ENCODE measurements around the gene FAHD1. TPM values are rescaled to one million over a fixed set of nuclear protein-coding genes. Genes with fewer than 3 reads are reported as not detected.
A peak's percentile ranks its signal among the peaks of the same experiment; 100 is the strongest.

Gene FAHD1
- total and polyA plus RNA-seq, 4 donors, result 42.7 to 84.2 (median 61.4) TPM

DNA sequence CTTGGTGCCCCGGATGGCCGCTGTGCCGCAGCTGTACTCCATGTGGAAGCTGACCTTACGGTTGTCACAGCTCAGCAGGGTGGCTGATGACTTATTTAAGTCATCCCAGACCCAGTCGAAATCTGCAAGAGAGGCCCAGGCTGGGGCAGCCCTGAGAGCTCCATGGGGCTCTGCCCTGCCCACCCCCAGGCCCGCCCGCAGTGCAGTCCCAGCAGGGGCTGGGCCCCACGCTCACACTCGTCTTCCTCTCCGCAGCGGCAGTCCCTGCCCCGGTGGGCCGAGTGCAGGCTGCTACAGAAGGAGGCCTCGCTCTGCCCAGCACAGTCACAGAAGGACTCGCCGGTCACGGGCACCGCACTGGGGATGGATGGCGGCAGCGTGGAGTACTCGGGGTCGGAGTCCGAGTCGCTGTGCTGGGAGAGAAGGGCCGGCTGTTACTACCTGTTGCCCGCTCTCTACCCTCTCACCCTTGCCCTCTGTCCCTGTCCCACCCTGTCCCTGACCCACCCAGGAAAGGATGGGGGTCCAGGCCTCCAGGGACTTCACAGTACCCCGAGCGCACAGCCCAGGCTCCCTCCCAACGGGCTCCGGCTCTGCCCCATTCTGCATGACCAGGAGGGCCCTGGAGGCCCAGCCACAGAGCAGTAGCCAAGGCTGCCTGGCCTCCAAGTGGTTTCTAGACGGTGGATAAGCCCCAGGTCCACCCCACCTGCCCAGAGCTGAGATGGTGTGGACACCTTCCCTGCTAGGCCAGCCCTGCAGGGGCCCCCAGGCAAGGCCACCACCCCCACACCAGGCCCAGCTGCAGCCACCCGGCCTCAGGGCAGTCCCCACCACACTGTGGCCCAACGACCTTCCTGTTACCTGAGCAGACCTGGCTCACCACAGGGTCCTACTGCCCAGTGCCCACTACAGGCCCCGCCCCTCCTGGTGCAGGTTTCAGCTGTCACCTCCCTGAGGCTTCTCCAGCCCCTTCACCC is 48.5 kb upstream of the FAHD1 start (continued):
- TF ChIP-seq RAD21 (IDR thresholded peaks at IDR 0.05), result no peak

DNA sequence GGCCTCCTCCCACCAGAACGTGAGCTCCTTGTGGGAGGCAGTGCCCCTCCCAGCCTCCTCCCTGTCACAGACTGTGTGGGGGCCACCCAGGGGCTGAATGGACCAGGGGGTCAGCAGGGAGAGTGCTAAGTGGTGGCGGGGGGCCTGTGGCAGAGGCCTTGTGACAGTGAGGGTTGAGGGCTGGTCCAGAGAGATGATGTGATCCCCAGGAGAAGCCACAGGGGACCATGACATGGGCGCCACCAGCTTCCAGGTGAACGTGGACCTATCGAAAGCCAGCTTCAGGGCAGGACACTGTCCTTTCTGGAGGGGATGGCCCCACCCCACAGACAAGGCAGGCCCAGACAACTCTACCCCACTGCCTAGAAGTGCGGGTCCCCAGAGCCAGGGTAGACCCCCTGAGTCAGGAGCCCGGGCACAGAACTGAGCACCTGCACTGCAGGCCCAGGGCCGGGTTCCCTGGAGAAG is 47.7 kb upstream of the FAHD1 start:
- H3K9me3 ChIP-seq (ENCODE audit: control insufficient read depth in 4 of 4, low read length in 3 of 4), result no peaks in the 10 kb centered on the region
- H3K9ac ChIP-seq (ENCODE audit: low read depth in 1 of 2, low read length in 2 of 2), result no peak overlapping the region
- no peaks in the 10 kb centered on the region for H3K27me3 ChIP-seq (ENCODE audit: control insufficient read depth in 4 of 4, insufficient read depth in 4 of 4, low read length in 3 of 4)
- no peak overlapping the region for H3K4me3 ChIP-seq (ENCODE audit: low read depth in 1 of 3, low read length in 3 of 3)
- no peak for DNase-seq (ENCODE audit: low spot score)
- H3K36me3 ChIP-seq (ENCODE audit: control insufficient read depth in 4 of 4, insufficient read depth in 3 of 4, low read depth in 1 of 4, low read length in 3 of 4), result peaks cover 0 to 18% (median 10%) of the 10 kb centered on the region in 4 donors
- peak overlapping the region; percentile 84 to 87 for H3K27ac ChIP-seq (ENCODE audit: low read depth in 1 of 2, low read length in 2 of 2)
- no peak for TF ChIP-seq FOXA1 (IDR thresholded peaks at IDR 0.05)
- TF ChIP-seq, protein P1, sequence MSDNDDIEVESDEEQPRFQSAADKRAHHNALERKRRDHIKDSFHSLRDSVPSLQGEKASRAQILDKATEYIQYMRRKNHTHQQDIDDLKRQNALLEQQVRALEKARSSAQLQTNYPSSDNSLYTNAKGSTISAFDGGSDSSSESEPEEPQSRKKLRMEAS (IDR thresholded peaks at IDR 0.05), result no peak
- no peak for TF ChIP-seq RXRA (IDR thresholded peaks at IDR 0.05)
- no peak for TF ChIP-seq FOXA2 (IDR thresholded peaks at IDR 0.05)
- TF ChIP-seq SP1 (IDR thresholded peaks at IDR 0.05), result no peak
- TF ChIP-seq JUND (IDR thresholded peaks at IDR 0.05), result no peak
- TF ChIP-seq GABPA (IDR thresholded peaks at IDR 0.05 in 1 of 2, conservative IDR thresholded peaks at IDR 0.05 in 1 of 2), result no peak
- no peak for TF ChIP-seq EGR1 (IDR thresholded peaks at IDR 0.05; ENCODE audit: low read depth in 2 of 2)
- TF ChIP-seq, protein P2, sequence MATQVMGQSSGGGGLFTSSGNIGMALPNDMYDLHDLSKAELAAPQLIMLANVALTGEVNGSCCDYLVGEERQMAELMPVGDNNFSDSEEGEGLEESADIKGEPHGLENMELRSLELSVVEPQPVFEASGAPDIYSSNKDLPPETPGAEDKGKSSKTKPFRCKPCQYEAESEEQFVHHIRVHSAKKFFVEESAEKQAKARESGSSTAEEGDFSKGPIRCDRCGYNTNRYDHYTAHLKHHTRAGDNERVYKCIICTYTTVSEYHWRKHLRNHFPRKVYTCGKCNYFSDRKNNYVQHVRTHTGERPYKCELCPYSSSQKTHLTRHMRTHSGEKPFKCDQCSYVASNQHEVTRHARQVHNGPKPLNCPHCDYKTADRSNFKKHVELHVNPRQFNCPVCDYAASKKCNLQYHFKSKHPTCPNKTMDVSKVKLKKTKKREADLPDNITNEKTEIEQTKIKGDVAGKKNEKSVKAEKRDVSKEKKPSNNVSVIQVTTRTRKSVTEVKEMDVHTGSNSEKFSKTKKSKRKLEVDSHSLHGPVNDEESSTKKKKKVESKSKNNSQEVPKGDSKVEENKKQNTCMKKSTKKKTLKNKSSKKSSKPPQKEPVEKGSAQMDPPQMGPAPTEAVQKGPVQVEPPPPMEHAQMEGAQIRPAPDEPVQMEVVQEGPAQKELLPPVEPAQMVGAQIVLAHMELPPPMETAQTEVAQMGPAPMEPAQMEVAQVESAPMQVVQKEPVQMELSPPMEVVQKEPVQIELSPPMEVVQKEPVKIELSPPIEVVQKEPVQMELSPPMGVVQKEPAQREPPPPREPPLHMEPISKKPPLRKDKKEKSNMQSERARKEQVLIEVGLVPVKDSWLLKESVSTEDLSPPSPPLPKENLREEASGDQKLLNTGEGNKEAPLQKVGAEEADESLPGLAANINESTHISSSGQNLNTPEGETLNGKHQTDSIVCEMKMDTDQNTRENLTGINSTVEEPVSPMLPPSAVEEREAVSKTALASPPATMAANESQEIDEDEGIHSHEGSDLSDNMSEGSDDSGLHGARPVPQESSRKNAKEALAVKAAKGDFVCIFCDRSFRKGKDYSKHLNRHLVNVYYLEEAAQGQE (IDR thresholded peaks at IDR 0.05), result no peak
- TF ChIP-seq HNF4A (conservative IDR thresholded peaks at IDR 0.05), result no peak
- no peak for TF ChIP-seq HNF4G (IDR thresholded peaks at IDR 0.05)
- no peak for TF ChIP-seq NR2F2 (IDR thresholded peaks at IDR 0.05)
- no peak for TF ChIP-seq YY1 (IDR thresholded peaks at IDR 0.05)
- TF ChIP-seq, protein P3, sequence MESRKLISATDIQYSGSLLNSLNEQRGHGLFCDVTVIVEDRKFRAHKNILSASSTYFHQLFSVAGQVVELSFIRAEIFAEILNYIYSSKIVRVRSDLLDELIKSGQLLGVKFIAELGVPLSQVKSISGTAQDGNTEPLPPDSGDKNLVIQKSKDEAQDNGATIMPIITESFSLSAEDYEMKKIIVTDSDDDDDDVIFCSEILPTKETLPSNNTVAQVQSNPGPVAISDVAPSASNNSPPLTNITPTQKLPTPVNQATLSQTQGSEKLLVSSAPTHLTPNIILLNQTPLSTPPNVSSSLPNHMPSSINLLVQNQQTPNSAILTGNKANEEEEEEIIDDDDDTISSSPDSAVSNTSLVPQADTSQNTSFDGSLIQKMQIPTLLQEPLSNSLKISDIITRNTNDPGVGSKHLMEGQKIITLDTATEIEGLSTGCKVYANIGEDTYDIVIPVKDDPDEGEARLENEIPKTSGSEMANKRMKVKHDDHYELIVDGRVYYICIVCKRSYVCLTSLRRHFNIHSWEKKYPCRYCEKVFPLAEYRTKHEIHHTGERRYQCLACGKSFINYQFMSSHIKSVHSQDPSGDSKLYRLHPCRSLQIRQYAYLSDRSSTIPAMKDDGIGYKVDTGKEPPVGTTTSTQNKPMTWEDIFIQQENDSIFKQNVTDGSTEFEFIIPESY (IDR thresholded peaks at IDR 0.05), result no peak
- TF ChIP-seq, protein P4, sequence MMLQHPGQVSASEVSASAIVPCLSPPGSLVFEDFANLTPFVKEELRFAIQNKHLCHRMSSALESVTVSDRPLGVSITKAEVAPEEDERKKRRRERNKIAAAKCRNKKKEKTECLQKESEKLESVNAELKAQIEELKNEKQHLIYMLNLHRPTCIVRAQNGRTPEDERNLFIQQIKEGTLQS (IDR thresholded peaks at IDR 0.05), result no peak
- TF ChIP-seq TAF1 (conservative IDR thresholded peaks at IDR 0.05), result no peak
- TF ChIP-seq RAD21 (IDR thresholded peaks at IDR 0.05), result no peak
- TF ChIP-seq, protein P5, sequence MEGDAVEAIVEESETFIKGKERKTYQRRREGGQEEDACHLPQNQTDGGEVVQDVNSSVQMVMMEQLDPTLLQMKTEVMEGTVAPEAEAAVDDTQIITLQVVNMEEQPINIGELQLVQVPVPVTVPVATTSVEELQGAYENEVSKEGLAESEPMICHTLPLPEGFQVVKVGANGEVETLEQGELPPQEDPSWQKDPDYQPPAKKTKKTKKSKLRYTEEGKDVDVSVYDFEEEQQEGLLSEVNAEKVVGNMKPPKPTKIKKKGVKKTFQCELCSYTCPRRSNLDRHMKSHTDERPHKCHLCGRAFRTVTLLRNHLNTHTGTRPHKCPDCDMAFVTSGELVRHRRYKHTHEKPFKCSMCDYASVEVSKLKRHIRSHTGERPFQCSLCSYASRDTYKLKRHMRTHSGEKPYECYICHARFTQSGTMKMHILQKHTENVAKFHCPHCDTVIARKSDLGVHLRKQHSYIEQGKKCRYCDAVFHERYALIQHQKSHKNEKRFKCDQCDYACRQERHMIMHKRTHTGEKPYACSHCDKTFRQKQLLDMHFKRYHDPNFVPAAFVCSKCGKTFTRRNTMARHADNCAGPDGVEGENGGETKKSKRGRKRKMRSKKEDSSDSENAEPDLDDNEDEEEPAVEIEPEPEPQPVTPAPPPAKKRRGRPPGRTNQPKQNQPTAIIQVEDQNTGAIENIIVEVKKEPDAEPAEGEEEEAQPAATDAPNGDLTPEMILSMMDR (IDR thresholded peaks at IDR 0.05; ENCODE audit: low read depth, low read length, missing input control), result no peak
- H3K4me1 ChIP-seq (ENCODE audit: control insufficient read depth in 4 of 4, insufficient read depth in 4 of 4, low read length in 3 of 4), result peaks cover 17 to 56% (median 40%) of the 10 kb centered on the region in 4 donors
- whole genome bisulfite sequencing, result 85% methylated on average over 8 of the region's 8 CpGs

Data from liver (tissue), 9 donors.